Effector memory CD4-positive, alpha-beta T cell (primary cell): ENCODE data around the gene OST4.

Experiments
- DNase-seq, 3 donors: peaks; one replicate each; pipeline ENCODE4 v3.0.0-alpha.2; 2020
- H3K27ac ChIP-seq: 2 replicates; pipeline ENCODE4 v1.7.0; 2013; ENCODE audit warnings: mild to moderate bottlenecking, low read length, moderate library complexity; ENCODE audit not compliant: insufficient read depth, poor library complexity, severe bottlenecking
- H3K27me3 ChIP-seq: replicated peaks from 2 replicates; pipeline ENCODE4 v1.7.0; 2013; ENCODE audit warnings: mild to moderate bottlenecking, low read length; ENCODE audit not compliant: insufficient read depth, control insufficient read depth, poor library complexity, severe bottlenecking
- H3K36me3 ChIP-seq: 2 replicates; pipeline ENCODE4 v1.7.0; 2013; ENCODE audit warnings: mild to moderate bottlenecking, low read length, moderate library complexity; ENCODE audit not compliant: control insufficient read depth, insufficient read depth
- H3K4me1 ChIP-seq: 2 replicates; pipeline ENCODE4 v1.7.0; 2013; ENCODE audit warnings: low read length, mild to moderate bottlenecking; ENCODE audit not compliant: control insufficient read depth, insufficient read depth, poor library complexity, severe bottlenecking
- H3K4me3 ChIP-seq: 2 replicates; pipeline ENCODE4 v1.7.0; 2013; ENCODE audit warnings: low read length, low read depth, mild to moderate bottlenecking; ENCODE audit not compliant: insufficient read depth, poor library complexity, severe bottlenecking
- H3K9me3 ChIP-seq: 2 replicates; pipeline ENCODE4 v1.7.0; 2013; ENCODE audit warnings: mild to moderate bottlenecking, low read length, moderate library complexity; ENCODE audit not compliant: control insufficient read depth

The OST4 gene

DNA sequence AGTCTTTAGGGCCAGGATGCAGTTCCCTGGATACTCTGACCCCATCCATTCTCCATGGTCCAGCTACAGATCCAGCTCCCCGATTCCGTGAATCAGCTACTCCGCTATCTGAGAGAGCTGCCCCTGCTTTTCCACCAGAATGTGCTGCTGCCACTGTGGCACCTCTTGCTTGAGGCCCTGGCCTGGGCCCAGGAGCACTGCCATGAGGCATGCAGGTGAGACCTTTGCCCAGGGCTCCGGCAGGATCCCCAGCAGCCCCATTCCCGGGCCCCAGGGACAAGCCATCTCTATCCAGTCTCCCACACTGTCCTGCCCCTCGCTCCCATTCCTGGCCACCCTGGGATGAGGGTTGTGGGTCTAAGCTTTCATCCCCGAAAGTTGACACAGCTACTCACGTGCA lies 31.2 kb downstream of the OST4 start:
- no peak overlapping the region for H3K4me3 ChIP-seq
- H3K4me1 ChIP-seq = no peaks in the 10 kb centered on the region
- no peak for DNase-seq
- H3K9me3 ChIP-seq = no peaks in the 10 kb centered on the region
- no peak overlapping the region for H3K27ac ChIP-seq
- peaks cover 62% of the 10 kb centered on the region for H3K36me3 ChIP-seq
- H3K27me3 ChIP-seq = no peaks in the 10 kb centered on the region

DNA sequence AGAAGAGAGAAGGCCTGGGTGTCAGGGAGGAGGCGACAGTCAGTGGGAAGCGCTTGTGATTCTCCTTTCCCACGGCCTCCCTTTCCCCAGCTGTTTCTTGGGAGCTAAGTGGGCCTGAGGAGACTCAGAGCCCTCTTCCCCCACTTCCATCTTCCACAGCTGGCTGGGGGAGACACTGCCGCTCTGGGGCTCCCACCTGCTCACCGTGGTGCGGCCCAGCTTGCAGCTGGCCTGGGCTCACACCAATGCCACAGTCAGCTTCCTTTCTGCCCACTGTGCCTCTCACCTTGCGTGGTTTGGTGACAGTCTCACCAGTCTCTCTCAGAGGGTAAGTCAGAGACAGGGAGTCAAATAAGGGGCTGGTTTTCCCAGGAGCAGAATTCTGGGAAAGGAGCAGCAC lies 31.6 kb downstream of the OST4 start:
- Histone ChIP-seq H3K9me3 (no peaks in the 10 kb centered on the region), H3K27me3 (no peaks in the 10 kb centered on the region), H3K27ac (no peak overlapping the region), H3K4me1 (no peaks in the 10 kb centered on the region), H3K36me3 (peaks cover 62% of the 10 kb centered on the region), H3K4me3 (no peak overlapping the region)
- no peak for DNase-seq

DNA sequence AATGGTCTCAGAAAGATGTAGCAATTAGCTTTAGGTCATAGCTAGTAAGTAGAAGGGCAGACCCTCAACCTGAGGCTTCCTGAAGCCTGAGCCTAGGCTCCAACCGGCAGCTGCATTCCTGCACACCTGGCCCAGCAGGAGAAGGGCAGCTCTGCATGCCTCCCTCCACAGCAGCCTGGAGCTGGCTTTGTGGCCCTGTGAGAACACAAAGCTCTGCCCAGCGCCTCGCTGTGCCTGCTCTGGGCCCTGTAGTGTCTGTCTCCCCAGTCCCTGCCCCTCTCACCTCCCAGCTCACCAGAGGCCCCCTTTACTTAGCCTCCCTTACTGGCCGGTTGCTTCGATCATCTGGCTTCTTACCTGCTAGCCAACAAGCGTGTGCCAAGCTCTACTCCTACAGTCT lies 32.0 kb downstream of the OST4 start:
- Histone ChIP-seq H3K27me3 (no peaks in the 10 kb centered on the region), H3K36me3 (peaks cover 62% of the 10 kb centered on the region), H3K9me3 (no peaks in the 10 kb centered on the region), H3K27ac (no peak overlapping the region), H3K4me3 (no peak overlapping the region), H3K4me1 (no peaks in the 10 kb centered on the region)
- no peak for DNase-seq

DNA sequence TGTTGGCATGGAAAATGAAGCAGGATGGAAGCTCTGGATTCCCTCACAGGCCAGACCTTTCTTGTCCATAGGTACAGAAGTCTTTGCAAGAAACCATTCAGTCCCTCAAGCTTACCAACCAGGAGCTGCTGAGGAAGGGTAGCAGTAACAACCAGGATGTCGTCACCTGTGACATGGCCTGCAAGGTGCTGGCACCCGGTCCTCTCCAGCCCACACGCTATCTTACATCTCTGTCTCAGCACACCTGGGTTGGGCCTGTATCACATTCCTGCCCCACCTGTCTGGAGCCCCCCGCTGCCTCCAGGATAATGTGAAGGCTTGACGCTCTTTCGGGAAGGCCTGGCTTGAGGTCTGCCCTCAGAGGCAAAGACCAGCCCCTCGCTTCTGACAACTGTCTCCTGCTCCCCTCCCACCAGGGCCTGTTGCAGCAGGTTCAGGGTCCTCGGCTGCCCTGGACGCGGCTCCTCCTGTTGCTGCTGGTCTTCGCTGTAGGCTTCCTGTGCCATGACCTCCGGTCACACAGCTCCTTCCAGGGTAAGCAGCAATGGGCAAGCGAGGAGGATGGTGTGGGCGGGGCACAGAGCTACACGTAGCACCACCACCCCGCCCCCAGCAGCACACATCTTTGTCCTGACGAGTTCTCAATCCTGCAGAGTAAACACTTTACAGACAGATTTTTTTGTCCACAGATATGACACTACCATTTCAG lies 32.7 kb downstream of the OST4 start:
- peaks cover 62% of the 10 kb centered on the region for H3K36me3 ChIP-seq

DNA sequence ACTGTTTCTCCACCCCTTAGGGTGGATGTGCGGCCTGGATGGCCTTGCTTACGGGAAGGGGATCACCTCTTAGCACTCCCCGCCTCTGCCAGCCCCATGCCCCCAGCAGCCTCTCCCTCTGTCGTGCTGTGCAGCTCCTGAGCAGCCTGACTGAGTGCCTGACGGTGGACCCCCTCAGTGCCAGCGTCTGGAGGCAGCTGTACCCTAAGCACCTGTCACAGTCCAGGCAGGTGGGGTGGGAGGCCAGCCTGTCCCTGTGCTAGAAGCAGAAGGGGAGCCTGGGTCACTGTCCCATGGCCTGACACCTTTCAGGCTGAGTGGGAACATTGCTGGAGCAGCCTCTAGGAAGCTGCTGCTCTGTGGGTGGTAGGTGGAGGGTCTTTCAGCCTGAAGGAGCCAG lies 33.4 kb downstream of the OST4 start:
- Histone ChIP-seq H3K4me1 (peaks cover 14% of the 10 kb centered on the region), H3K27ac (no peak overlapping the region), H3K27me3 (no peaks in the 10 kb centered on the region), H3K4me3 (no peak overlapping the region), H3K36me3 (peaks cover 62% of the 10 kb centered on the region), H3K9me3 (no peaks in the 10 kb centered on the region)
- no peak for DNase-seq

More for the DNA sequence above, 32.7 kb downstream of the OST4 start:
- no peak for DNase-seq
- Histone ChIP-seq H3K4me3 (no peak overlapping the region), H3K4me1 (peaks cover 6% of the 10 kb centered on the region), H3K9me3 (no peaks in the 10 kb centered on the region), H3K27ac (no peak overlapping the region), H3K27me3 (no peaks in the 10 kb centered on the region)

DNA sequence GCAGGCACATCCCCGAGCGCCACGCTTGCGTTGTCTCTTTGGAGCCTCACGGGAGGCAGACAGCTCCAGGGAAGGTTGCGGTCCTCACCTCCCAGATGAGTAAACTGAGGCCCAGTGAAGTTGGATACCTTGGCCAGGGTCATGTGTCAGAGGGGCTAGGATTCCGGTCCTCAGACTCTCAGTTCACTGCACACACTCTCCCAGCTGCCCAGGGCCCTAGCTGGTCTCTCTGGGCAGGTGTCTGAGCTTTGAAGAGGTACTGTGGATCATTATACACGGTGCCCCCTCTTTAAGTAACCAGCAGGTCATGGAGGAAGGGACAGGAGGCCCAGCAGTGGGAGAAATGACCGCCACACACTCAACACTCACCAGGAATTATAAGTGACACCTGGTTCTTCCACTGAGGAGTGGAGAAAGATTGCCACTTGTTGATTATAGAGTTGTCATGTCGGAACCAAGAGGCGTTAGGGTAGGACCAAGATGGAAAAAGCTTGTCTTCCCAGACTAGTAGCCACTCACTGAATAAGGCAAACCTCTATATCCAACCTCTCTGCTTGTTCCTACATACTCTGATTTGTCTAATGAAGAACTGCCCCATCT lies 38.1 kb downstream of the OST4 start:
- no peak for DNase-seq
- Histone ChIP-seq H3K36me3 (peaks cover 29% of the 10 kb centered on the region), H3K9me3 (no peaks in the 10 kb centered on the region), H3K4me1 (peaks cover 14% of the 10 kb centered on the region), H3K27me3 (no peaks in the 10 kb centered on the region), H3K27ac (peak overlapping the region; percentile 78), H3K4me3 (peak overlapping the region; percentile 80)

DNA sequence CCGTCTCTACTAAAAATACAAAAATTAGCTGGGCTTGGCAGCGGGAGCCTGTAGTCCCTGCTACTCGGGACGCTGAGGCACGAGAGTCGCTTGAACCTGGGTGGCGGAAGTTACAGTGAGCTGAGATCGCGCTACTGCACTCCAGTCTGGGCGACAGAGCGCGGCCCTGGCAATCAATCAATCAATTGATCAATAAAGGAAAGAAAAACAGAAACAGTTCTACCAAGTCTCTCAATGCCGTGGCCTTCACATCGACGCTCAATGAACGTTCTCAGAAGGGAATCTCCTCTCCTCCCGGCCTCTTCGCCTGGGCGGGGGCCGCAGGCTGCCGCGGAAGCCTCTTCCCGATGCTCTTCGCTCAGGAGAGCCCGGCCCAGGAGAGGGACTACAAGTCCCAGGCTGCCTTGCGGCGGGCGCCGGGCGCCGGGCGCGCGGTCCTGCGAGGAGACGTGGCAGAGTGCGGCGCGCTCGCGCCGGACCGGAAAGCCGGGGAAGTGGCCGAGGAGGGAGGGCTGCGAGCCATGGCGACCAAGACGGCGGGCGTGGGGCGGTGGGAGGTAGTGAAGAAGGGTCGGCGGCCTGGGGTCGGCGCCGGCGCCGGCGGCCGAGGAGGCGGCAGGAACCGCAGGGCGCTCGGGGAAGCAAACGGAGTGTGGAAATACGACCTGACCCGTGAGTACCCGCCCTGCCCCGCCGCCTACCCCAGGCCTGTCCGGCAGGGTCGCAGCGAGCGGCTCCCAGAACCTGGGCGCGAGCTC lies 38.8 kb downstream of the OST4 start, which contains the start of gene TMEM214:
Gene TMEM214 (plus strand): TSS at position 471 of the 758 bp plus-strand sequence. CDS start 51 bp downstream, at position 522.
- peak within 1 kb of the TSS; percentile 78 for H3K27ac ChIP-seq
- DNase-seq = peak; percentile 49 to 68 (median 63)
- H3K9me3 ChIP-seq = no peaks in the 10 kb centered on the region
- peaks cover 22% of the 10 kb centered on the region for H3K36me3 ChIP-seq
- H3K27me3 ChIP-seq = no peaks in the 10 kb centered on the region
- H3K4me3 ChIP-seq = peak within 1 kb of the TSS; percentile 80
- H3K4me1 ChIP-seq = peaks cover 14% of the 10 kb centered on the region

DNA sequence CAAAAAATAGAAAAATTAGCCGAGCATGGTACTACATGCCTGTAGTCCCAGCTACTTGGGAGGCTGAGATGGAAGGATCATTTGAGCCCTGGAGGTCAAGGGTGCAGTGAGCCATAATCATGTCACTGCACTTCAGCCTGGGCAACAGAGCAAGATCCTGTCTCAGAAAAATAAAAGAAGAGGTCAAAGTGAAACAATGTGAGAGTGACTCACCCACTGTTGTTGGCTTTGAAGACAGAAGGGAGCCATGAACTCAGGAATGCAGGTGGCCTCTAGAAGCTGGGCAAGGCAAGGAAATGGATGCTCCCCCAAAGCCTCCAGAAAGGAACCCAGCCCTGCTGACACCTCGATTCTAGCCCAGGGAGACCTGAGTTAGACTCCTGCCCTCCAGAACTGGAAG lies 42.4 kb downstream of the OST4 start:
- peaks cover 10% of the 10 kb centered on the region for H3K4me1 ChIP-seq
- H3K27ac ChIP-seq = no peak overlapping the region
- H3K36me3 ChIP-seq = peaks cover 7% of the 10 kb centered on the region
- no peaks in the 10 kb centered on the region for H3K9me3 ChIP-seq
- DNase-seq = no peak
- H3K4me3 ChIP-seq = no peak overlapping the region
- no peaks in the 10 kb centered on the region for H3K27me3 ChIP-seq

DNA sequence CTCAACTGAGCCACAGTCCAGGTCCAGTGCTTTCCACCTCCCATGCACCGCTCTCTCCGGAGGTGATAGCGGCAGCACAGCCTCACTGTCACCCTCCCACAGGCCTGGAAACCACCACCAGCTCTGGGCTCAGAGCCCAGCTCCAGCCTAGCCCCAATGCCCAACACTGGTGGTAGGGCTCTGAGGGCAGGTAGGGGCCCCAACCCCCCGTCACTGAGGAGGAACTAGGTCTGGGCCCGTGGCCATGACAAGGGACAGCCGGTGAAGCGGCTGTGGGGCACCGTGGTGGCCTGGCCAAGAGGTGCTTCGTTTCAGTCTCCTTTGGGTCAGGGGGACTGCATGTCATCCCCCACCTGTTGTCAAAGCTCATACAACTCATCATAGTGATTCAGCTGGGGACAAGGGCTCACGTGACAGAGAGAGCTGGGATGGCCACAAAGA lies 44.2 kb downstream of the OST4 start:
- Histone ChIP-seq H3K27me3 (no peaks in the 10 kb centered on the region), H3K9me3 (no peaks in the 10 kb centered on the region), H3K4me3 (no peak overlapping the region), H3K4me1 (no peaks in the 10 kb centered on the region), H3K27ac (no peak overlapping the region), H3K36me3 (peaks cover 7% of the 10 kb centered on the region)
- DNase-seq = no peak
